Central memory CD8-positive, alpha-beta T cell (primary cell): ENCODE results near the gene LHX3.

Source experiments
- ATAC-seq: fragments of 150-1000 bp; cut with Tn5 transposase; replicated peaks from 2 replicates; pipeline ENCODE4 v1.10.0; 2022; ENCODE audit warnings: mild to moderate bottlenecking, moderate FRiP score, moderate number of reproducible peaks; ENCODE audit not compliant: poor library complexity, severe bottlenecking; ENCODE audit errors: extremely low read depth
- DNase-seq, 2 donors: peaks; one replicate each; pipeline ENCODE4 v3.0.0; 2021; ENCODE audit warnings: low spot score in 2 of 2
- H3K27ac Mint-ChIP-seq: one replicate; pipeline ENCODE4 v1.8.0; 2022; ENCODE audit warnings: low read depth, mild to moderate bottlenecking, moderate library complexity, mixed read lengths
- H3K27me3 Mint-ChIP-seq: one replicate; pipeline ENCODE4 v1.8.0; 2022; ENCODE audit warnings: mixed read lengths
- H3K36me3 Mint-ChIP-seq: one replicate; pipeline ENCODE4 v1.8.0; 2022; ENCODE audit warnings: mild to moderate bottlenecking, moderate library complexity, mixed read lengths; ENCODE audit not compliant: insufficient read depth
- H3K4me1 Mint-ChIP-seq: one replicate; pipeline ENCODE4 v1.8.0; 2022; ENCODE audit warnings: mixed read lengths
- H3K4me3 Mint-ChIP-seq: one replicate; pipeline ENCODE4 v1.8.0; 2022; ENCODE audit warnings: mild to moderate bottlenecking, moderate library complexity, mixed read lengths
- H3K9me3 Mint-ChIP-seq: one replicate; pipeline ENCODE4 v1.8.0; 2022; ENCODE audit warnings: mixed read lengths

The LHX3 gene

DNA sequence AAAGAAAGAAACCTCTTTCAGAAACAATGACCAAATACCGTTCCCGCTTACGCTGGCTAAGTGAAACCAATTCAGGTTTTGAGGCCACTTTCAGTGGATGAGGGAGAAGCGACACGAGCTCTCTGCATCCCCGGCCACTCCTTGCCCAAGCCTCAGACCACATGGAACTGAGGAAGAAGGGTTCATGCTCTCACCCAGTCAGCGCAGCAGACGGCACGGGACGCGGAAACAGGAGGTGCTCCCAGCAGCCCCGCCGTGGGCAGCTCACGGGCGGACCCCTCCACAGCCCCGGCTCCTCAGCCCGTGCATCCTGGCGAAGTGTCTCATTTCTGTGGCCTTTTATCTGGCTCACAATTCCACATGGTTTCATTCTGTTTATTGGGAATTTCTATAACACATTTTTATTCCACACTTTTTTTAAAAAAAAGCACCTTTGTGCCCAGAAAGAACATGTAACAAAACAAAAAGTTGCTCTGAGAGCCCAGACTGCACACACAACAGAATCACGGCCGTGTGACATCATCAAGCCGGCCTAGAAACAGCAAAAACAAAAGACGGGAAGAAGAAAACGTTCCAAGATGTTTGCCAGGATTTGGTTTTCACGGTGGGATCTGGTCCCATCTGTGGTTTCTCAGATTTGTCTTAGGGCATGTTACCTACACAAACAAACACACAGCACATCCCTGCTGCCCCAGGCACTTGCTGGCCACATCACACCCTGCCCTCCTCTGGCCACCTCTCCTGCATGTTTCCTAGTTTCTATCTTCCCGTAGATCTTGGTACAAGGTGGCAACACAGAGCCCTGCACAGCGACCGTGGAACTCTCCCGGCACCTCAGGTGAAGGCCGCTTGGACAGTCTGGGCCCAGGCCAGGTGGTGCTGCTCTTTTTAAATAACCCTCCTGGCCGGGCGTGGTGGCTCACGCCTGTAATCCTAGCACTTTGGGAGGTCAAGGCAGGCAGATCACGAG is 24.5 kb upstream of the LHX3 start:
- DNase-seq: no peak
- Mint-ChIP-seq H3K27me3 (no peaks in the 10 kb centered on the region), H3K27ac (peak overlapping the region; percentile 67), H3K9me3 (no peaks in the 10 kb centered on the region), H3K36me3 (peaks cover 13% of the 10 kb centered on the region), H3K4me3 (no peak overlapping the region), H3K4me1 (peaks cover 29% of the 10 kb centered on the region)
- no peak for ATAC-seq

DNA sequence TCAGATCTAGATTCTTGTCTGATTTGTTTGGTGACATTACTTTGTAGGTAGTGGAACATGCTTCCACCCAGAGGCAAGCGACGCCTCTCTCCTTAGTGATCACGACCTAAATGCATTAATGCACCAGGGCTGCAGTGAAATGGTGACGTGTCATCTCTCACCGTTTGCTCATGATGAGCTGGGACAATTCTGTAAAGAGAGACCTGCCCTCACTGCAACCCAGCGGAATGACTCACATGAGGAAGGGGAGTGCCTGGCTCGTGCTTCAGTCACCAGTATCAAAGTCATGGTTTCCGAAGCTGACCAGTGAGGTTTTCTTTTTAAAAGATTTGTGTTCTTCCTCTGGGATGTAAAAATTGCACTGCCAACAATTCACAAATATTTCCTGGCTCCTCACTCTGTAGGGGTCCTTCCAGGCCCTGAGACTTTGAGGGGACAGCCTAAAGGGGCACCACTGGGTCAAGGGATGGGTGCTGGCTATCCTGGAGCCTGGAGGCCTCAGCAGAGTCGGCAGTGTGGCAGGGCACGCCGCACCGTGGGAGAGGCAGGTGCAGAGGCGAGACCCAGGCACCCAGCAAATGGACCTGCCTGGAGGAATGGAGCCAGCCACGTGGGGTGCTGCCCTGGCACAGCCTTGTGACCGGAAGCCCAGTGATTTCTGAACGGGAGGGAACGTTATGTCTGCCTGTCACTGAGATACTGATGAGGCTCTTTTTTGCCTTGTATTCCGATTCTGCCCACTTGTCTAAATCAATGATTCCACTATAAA is 23.4 kb upstream of the LHX3 start:
- ATAC-seq (no peak), DNase-seq (no peak)
- peaks cover 21% of the 10 kb centered on the region for H3K4me1 Mint-ChIP-seq
- peaks cover 13% of the 10 kb centered on the region for H3K36me3 Mint-ChIP-seq
- no peaks in the 10 kb centered on the region for H3K9me3 Mint-ChIP-seq
- peak overlapping the region; percentile 22 for H3K27ac Mint-ChIP-seq
- H3K4me3 Mint-ChIP-seq: no peak overlapping the region
- H3K27me3 Mint-ChIP-seq: no peaks in the 10 kb centered on the region

DNA sequence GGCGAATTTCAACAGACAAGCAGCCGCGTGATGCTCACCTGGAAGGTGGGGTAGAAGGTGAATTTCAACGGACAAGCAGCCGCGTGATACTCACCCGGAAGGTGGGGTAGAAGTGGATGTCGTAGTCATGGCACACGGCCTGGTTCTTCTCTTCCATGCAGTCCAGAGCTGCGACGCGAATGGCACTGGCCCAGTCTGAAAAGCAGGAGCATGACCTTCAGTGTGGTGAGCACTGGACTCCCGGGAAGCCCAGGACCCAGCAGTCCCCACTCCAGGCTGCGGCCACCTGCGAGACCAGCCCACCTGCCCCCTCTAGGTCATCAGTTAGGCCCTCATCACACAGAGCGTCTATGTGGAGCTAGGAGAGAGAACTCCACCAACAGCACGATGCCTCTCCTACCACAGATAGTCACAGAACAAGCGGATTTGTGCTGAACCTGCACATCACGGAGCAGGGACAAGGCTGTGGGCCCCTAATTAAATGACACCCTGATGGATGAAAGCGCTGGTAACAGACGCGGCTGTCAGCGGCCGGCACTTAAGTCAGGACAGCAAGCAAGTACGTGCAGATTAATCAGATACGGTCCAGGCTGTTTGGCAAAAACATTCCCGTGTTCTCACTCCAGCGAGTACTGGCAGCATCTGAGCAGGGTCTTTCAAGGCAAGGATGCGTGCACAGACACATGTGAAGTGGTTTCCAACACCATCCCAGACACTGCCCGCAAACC is 21.9 kb upstream of the LHX3 start:
- no peak for DNase-seq
- no peak for ATAC-seq
- Mint-ChIP-seq H3K36me3 (peaks cover 14% of the 10 kb centered on the region), H3K4me3 (no peak overlapping the region), H3K27ac (no peak overlapping the region), H3K4me1 (peaks cover 16% of the 10 kb centered on the region), H3K27me3 (no peaks in the 10 kb centered on the region), H3K9me3 (no peaks in the 10 kb centered on the region)

DNA sequence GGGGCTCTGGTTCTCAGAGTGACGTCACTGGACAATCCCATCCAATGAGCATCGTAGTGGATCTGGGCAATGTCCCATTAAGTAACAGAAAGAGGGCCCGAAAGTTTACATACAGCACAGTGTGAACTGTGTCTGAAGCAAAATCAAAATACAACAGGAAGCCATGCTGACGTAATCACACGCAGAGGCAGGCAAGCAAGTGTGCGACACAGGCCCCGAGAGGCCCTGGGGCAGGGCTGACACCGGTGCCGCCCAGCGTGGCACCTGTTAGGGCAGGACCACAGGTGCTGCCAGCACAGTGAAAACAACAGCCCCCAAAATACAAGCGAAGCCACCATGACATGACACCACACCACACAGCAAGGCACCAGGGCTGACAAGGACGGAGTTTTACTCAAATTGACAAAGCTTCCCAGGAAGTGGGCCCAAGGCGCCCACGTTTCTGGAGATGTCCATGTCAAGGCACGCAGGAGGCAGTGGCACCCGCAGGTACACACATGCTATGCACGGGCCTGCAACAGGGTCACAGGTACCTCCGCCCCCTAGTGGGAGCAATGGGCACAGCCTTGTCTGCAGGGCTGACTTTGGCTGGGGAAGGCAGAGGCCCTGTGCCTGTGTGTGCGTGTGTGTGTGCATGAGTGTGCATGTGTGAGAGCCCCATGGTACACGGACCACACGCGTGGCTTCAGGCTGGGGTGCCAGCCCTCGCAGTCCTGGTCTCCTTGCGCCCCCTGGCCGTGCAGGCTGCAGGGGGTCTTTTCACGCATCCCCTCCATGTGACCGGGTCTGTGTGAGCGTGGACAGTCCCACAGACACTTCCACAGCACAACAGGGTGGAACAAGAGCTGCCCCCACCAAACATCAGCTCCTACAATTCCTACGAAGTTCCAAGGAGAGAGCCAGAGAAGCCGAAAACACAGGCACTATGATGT is 21.1 kb upstream of the LHX3 start:
- DNase-seq: peak; percentile 44 to 48
- peaks cover 10% of the 10 kb centered on the region for H3K4me1 Mint-ChIP-seq
- peak overlapping the region; percentile 38 for H3K27ac Mint-ChIP-seq
- peaks cover 14% of the 10 kb centered on the region for H3K36me3 Mint-ChIP-seq
- H3K9me3 Mint-ChIP-seq: no peaks in the 10 kb centered on the region
- H3K27me3 Mint-ChIP-seq: no peaks in the 10 kb centered on the region
- H3K4me3 Mint-ChIP-seq: no peak overlapping the region
- ATAC-seq: peak; percentile 67

DNA sequence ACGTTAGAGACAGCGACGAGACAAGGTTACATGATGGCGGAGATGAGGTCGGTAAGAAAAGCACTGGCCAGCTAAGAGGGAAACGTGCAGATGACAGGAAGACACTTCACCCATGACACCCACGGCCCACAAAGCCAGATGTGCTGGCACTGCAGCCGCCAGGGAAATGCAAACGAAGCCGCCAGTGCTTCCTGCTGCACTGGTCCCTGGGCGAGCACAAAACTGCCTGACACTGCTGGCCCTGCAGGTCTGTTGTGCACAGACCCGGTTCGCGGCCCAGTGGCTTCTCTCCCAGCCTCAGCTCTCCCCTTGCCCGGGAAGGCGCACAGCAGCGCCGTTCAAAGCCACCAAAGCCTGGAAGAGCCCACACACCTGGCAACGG is 20.4 kb upstream of the LHX3 start:
- Mint-ChIP-seq H3K4me3 (no peak overlapping the region), H3K4me1 (peaks cover 11% of the 10 kb centered on the region), H3K36me3 (peaks cover 11% of the 10 kb centered on the region), H3K9me3 (no peaks in the 10 kb centered on the region), H3K27ac (peak overlapping the region; percentile 38), H3K27me3 (no peaks in the 10 kb centered on the region)
- DNase-seq: no peak
- ATAC-seq: peak; percentile 40

DNA sequence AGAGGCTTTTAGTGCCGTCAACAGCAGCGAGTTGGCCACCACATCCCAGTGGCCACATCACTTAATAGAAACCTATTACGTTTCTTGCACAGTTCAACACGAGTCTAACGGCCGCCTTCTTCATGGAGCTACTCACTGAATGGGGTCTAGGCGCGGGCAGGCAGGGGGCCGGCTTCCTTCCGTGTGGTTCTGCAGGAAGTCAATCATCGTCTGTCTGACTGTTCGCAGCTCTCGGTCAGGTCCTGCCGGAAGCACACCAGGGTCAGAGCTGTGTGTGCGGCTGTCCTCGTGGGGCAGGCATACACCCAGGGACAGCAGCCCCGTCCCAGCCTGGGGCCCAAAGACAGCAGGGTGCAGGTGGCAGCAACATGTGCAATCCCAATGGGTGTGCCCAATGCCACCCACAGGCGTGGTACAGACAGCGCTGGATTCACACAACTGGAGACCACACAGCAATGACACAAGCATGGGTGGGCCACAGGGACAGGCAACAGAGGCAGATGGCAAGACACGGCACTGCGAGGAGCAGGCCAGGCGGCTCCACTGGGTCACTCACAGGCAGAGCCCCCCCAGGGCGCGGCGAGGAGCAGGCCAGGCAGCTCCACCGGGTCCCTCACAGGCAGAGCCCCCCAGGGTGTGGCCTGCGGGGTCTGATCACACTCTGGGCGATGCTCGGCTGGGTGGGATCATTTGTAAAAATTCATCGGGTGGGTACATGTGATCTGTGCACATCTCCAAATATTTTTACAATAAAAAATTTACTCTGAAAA is 19.1 kb upstream of the LHX3 start:
- no peak overlapping the region for H3K27ac Mint-ChIP-seq
- H3K27me3 Mint-ChIP-seq: no peaks in the 10 kb centered on the region
- ATAC-seq (no peak), DNase-seq (no peak)
- H3K9me3 Mint-ChIP-seq: no peaks in the 10 kb centered on the region
- H3K4me3 Mint-ChIP-seq: no peak overlapping the region
- peaks cover 11% of the 10 kb centered on the region for H3K36me3 Mint-ChIP-seq
- H3K4me1 Mint-ChIP-seq: peaks cover 12% of the 10 kb centered on the region

DNA sequence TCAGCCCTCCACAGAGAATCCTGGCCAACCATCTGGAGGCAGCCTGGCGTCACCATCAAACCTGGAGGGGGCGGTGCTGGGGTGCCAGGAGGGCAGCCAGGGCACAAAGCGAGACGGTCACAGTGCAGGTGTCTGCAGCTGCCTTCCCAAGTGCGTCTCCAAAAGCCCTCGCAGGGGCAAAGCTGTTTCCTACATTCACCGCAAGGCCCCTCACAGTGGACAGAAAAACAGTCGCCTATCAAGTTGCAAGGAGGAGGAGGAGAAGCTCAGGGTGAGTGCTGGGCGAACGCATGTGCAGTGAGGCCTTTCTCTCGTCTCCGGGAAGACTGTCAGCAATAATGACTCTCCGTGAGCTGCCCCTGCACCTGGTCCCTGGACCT is 18.0 kb upstream of the LHX3 start:
- ATAC-seq: no peak
- no peak overlapping the region for H3K27ac Mint-ChIP-seq
- H3K9me3 Mint-ChIP-seq: no peaks in the 10 kb centered on the region
- no peaks in the 10 kb centered on the region for H3K27me3 Mint-ChIP-seq
- H3K4me1 Mint-ChIP-seq: peaks cover 12% of the 10 kb centered on the region
- no peak overlapping the region for H3K4me3 Mint-ChIP-seq
- peaks cover 13% of the 10 kb centered on the region for H3K36me3 Mint-ChIP-seq
- no peak for DNase-seq

DNA sequence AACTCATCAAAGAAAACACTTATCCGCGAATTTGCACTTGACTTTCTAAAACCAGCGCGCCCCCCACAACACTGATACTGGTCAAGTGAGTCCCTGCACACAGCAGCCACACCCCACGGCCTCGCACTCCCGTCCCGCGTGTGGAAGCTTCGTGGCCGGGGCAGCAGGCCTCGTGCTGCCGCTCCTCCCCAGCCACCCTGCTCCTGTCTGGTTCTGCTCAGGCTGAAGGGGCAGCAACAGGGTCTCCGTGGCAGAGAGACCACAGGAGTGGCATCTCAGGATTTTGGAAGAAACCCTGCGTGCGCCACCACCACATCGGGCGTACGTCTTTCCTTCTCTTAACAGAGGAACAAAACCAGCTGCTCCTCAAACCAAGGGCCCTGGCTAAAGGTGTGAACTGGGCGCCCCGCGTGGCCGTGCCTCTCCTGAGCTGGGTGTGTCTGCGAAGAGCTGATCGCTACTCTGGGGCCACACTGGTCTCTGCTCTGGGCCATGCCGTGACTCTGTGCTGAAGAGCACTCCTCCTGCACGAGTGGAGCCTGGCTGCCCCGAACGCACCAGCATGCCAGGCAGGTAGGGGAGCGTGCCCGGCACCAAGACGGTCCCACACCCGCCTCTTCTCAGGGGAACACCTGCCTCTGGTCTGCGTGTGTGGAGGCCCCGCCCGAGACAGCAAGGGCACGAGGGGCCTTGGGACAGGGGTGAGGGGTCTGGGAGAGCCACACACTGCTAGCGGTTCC is 17.4 kb upstream of the LHX3 start:
- no peak overlapping the region for H3K4me3 Mint-ChIP-seq
- H3K9me3 Mint-ChIP-seq: no peaks in the 10 kb centered on the region
- ATAC-seq: no peak
- H3K36me3 Mint-ChIP-seq: peaks cover 13% of the 10 kb centered on the region
- no peak for DNase-seq
- no peak overlapping the region for H3K27ac Mint-ChIP-seq
- peaks cover 12% of the 10 kb centered on the region for H3K4me1 Mint-ChIP-seq
- no peaks in the 10 kb centered on the region for H3K27me3 Mint-ChIP-seq

DNA sequence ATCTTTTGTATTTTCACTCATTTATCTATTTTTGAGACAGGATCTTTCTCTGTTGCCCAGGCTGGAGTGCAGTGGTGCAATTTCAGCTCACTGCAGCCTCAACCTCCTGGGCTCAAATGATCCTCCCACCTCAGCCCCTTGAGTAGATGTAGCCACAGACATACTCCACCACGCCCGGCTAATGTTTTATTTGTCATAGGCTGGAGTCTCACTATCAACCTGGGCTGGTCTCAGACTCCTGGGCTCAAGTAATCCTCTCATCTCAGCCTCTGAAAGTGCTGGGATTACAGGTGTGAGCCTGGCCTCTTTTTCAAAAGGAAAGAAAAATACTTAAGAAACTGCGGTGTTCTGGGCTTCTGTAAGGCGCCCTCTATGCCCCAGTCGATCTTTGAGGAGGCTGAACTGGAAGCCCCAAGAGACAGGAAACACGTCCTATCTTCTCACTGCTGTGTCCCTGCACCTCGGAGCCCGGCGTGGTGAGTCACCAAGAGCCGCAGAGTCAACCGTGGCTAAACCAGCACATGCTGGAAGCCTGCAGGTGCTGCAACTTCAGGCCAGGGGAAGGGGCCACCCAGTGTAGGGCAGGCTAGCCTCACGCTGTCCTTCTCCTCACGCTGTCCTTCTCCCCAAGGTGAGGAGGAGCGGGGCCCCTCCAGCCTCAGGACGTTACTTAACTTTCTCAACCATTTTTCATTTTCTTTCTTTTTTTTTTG is 15.2 kb upstream of the LHX3 start:
- Mint-ChIP-seq H3K4me3 (no peak overlapping the region), H3K4me1 (peaks cover 9% of the 10 kb centered on the region), H3K27ac (no peak overlapping the region), H3K27me3 (no peaks in the 10 kb centered on the region), H3K36me3 (peaks cover 11% of the 10 kb centered on the region), H3K9me3 (no peaks in the 10 kb centered on the region)
- ATAC-seq: peak; percentile 36
- no peak for DNase-seq

DNA sequence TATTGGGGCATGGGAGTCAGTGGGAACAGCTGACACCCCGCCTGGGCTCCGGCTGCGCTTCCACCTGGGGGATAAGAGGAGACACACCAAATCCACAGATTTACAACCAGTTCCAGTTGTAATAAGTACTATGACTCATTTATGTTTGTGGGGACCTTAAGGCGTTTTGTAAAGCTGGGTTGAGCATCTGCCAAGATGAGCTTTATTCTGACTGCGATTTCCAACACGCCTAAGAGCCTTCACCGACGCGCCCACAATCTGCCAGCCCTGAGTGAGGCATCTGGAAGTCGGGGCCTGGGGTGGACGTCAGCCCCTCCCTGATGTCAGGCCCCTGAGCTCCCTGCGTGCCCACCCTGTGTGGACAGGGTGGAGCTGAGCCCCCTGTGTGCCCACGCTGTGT is 14.3 kb upstream of the LHX3 start:
- no peak for DNase-seq
- Mint-ChIP-seq H3K4me1 (peaks cover 6% of the 10 kb centered on the region), H3K4me3 (no peak overlapping the region), H3K27ac (no peak overlapping the region), H3K9me3 (no peaks in the 10 kb centered on the region), H3K27me3 (no peaks in the 10 kb centered on the region), H3K36me3 (peaks cover 12% of the 10 kb centered on the region)
- ATAC-seq: no peak
